HG02938 (cell line): ENCODE data around the gene EVA1A.

Experiments
- ATAC-seq: cut with Tn5 transposase; IDR thresholded peaks from one replicate; pipeline ENCODE4 v1.9.1; 2021; ENCODE audit warnings: mild to moderate bottlenecking, moderate library complexity; ENCODE audit not compliant: unreplicated experiment

EVA1A gene

GRCh38 chr2:75592030-75592429 lies 31.3 kb upstream of the EVA1A start:
- ATAC-seq, result no peak

DNA sequence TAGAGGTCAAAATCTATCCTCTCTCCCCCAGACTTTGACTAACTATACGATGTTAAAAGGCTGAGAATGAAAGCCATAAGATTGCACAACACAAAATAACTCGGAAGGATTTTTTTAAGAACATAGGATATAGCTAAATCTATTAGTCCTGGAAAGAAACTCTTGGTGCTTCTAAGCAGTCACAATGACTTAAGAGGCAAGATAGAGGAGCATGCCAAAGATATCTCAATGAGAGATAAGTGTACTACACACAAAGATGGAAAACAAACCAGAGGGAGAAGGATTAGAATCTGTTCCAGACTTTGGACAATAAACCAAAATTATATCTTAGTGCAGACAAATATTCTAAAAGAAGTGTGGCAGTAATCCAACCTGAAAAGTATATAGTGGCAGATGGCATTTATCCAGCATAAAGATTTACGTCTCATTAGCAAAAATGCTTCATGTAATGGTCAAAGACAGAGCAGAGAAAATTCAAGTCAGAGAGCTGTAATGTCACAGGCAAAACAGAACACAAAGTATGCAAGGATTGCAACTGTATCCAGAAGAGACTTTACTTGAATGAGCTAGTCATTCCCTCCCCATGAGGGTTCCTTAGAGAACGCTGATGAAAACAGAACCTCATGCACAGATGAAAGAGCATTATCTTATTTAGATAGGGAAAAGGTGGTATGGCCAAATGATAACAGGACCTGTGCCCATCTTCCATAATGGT lies 28.8 kb upstream of the EVA1A start:
- no peak for ATAC-seq

DNA sequence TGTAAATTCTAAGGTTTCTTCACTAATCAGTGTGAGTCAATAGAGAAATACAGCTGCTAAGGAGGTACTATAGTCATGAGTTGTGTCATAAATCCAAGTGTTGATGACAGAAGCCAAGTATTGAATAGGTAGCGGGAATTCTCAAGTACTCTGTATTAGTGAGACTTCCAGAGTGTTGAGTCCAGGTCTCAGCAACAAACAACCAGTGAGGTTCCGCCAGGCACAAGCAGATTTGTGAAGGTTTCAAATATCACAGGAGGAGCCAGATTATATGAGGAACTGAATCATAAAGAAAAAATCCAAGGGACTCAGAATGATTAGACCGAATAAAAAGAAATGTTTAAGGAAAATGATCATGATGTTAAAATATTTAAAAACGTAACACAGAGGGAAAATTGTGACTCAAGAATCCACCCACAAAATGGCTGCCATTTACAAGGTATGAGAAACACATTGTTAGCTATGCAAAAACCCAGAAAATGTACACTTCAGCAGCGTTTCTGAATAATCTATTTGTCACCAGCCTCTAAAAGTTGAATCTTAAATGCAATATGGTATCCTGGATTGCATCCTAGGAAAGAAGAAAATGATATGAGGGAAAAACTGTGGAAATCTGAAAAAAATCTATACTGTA lies 27.3 kb upstream of the EVA1A start:
- no peak for ATAC-seq

DNA sequence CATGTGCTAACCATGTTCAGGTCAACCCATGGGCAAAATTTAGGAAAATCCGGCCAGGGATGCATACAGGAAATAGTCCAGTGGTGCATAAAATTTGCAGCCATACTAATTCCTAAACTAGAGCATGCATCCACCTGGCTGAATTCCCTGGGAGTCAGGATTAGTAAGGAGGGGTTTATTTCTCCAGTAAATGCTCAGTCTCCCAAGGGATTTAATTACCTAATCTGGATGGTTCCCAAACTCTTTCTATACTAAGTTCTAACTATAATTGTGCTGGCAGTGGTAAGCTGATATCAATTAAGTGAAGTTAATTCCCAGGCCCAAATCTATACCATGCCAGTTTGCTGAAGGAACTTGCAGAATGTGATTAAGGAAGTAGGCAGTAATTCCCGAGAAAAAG lies 26.2 kb upstream of the EVA1A start:
- no peak for ATAC-seq

GRCh38 chr2:75582840-75583239 lies 22.1 kb upstream of the EVA1A start:
- ATAC-seq, result no peak

- ATAC-seq, result no peak
Observed at GRCh38 chr2:75580606-75581005, 19.9 kb upstream of the EVA1A start.

GRCh38 chr2:75580156-75580555 lies 19.4 kb upstream of the EVA1A start:
- no peak for ATAC-seq

DNA sequence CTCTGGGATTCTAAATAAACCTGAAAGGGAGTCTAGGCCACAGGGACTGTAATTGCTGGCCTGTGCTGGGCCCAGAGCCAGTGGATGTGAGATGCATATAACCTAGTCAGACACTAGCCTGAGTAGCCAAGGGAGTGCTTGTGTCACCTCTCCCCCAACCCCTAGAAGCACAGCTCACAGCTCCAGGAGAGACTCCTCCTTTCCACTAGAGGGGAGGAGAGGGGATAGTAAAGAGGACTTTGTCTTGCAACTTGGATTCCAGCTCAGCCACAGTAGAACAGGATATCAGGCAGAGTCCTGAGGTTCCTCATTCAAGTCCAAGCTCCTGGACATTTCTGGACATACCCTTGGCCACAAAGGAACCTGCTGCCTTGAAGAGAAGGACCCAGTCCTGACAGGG lies 18.4 kb upstream of the EVA1A start:
- no peak for ATAC-seq

- ATAC-seq, result no peak
Observed at GRCh38 chr2:75577280-75577679, 16.5 kb upstream of the EVA1A start.

GRCh38 chr2:75574106-75574505 lies 13.4 kb upstream of the EVA1A start:
- no peak for ATAC-seq

DNA sequence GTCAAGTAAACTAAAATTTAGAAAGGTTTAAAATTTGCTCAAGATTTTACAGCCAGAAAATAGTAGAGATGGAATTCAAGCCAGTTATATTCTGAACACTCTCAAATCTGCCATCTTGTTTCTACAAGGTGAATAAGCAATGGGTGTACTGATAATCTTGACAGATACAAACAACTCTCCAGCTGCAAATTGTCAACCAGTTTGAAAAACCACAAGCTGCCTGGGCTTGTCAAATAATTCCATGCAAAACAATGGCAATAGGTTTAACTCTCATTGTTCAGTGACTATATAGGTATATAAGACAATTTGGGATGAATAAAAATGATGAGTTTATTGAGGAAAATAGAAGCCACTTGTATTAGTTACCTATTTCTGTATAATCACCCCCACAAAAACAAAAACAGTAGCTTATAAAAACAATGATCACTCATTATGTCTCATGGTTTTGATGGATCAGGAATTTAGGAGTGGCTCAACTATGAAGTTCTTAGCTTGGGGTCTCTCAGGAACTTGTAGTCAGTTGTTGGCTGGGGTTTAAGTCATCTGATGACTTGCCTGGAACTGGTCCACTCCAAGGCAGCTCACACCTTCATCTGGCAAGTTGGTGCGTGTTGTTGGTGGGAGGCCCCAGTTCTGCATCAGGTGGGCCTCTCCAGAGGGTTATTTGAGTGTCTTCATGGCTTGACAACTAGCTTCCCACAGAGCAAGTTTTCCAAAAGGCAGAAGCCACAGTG lies 12.6 kb upstream of the EVA1A start:
- no peak for ATAC-seq

GRCh38 chr2:75571730-75572430 lies 11.1 kb upstream of the EVA1A start:
- no peak for ATAC-seq

DNA sequence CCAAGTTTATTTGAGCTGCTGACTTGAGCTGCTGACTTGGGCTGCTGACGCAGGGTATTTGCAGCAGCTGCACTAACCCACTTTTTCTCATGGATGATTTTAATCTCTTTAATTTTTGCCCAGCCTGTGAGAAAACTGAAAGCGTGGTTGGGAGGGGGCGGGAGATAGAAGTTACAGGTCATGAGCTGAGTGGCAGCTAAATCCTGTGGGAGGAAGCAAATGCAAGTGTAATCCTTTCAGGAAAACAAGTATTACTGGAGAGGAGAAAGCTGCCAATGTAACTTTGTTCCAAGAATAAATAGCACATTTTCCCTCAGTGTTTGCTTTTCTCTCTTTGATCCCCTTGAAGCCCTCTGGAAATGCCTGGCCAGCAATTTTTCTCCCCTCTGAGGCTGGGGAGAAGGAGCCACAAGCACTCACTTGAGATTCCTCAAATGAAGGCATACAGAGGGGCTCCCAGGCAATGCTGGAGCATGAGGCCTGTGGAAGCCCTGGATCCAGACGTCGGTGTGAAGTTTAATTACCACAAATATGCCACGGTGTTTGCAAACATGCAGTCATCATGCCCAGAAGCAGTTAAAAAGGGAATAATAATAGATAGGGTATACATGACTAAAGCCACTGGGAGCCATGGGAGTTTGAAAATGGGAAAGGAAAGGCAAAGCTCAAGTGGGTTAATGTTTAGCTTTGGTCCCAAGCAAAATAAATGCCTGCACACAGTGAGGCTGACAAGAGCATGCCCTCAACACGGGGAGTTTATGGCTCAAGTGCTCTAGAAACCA lies 10.4 kb upstream of the EVA1A start:
- ATAC-seq, result no peak

DNA sequence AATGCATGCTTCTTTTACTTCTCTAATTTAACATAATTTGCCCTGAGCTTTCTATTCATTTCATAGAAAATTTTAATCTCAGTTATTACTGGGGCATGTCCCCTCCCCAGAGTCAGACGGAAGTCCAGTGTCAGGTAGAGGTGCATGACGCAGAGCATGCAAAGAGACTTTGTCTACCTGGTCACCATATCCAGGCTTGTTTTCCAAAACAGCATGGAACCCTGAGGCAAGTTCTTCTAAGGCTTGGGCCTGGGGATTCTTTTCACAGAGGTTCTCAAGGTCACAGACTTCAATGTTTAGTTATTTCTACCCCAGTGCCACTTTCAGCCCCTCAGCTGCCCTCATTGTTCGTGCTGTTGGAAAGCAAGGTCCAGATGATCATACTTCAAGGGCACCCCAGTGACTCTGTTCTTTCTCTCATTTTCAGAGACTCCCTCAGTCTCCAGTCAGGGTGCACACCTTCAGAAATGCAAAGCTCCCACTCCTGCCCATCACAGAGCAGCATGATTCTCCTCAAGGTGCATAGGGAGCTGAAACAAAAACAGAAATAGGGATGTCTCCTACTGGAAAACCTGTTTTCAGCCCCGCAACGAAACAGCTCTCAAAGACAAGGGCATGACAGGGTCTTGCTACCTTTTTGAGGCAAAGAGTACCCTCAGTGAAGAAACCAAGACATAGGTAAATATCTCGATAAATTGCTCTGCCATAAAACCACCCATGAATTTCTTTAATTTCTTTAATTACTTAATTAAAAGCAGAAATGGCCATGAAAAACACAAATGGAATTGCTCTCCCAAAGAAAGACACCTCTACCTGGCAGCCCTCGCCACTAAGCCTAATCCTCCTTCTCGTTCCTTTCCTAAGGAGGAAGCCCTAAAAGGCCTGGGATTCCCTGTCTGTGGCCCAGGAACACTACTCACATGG lies 9.5 kb upstream of the EVA1A start:
- no peak for ATAC-seq

- no peak for ATAC-seq
Observed at GRCh38 chr2:75569546-75569945, 8.8 kb upstream of the EVA1A start.

DNA sequence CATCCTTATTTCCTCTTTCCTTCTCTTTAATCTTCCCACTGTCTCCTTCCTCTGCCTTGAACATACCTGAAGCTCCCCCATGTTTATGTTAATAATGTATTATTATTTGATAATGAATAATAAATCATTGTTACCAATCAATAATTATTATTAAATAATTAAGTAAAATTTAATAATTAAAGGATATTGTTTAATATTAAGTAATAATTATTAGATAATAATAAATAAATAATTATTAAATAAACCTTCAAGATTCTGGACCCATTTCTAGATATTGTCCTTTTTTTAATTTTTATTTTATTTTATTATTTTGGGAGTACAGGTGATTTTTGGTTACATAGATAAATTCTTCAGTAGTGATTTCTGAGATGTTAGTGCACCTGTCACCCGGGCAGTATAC lies 7.4 kb upstream of the EVA1A start:
- ATAC-seq, result no peak

- ATAC-seq, result no peak
Observed at GRCh38 chr2:75565472-75566462, 5.0 kb upstream of the EVA1A start.

DNA sequence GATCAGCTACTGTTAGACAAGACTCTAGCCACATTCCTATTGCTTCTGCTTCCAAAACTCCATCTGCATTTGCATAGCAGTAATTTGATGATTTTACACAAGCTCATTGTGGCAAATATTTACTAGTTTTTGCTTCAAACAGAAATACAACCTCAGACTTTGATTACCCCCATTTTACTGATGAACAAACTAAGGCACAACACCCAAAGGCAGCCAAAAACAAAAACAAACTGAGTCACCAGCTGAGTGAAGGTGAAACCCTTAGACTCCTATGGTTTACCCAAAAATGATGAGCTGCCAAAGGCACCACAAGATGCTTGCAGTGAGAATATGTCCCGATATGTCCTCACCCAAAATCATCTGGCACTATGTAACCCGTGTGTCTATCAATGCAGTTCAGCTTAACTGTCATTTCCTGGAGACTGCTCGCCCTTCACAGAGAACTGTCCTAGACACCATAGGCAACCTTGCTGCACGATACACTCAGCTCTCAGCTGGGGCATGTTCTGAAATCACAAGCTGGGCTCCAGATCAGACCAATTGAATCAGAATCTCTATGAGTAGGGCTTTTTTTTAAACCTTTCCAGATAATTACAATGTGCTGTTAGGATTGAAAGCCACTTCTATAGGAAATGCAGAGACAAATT lies 4.1 kb upstream of the EVA1A start:
- ATAC-seq, result no peak
